H9 (cell line): Measurements from ENCODE around the gene KCNMB2. TPM values are rescaled to one million over a fixed set of nuclear protein-coding genes. Genes with fewer than 3 reads are reported as not detected.

ENCODE experiments used
- DNase-seq: peaks from one replicate; pipeline ENCODE4 v3.0.0-alpha.2; 2017
- H2AFZ ChIP-seq: one replicate; pipeline ENCODE4 v1.6.1; 2013; ENCODE audit warnings: mild to moderate bottlenecking, low read length, control low read depth, moderate library complexity
- H2AK5ac ChIP-seq: 2 replicates; pipeline ENCODE4 v1.6.1; 2013; ENCODE audit warnings: low read length, control low read depth, mixed read lengths; ENCODE audit not compliant: insufficient read length
- H2BK120ac ChIP-seq: one replicate; pipeline ENCODE4 v1.6.1; 2013; ENCODE audit warnings: low read depth, mild to moderate bottlenecking, low read length, control low read depth, inconsistent platforms; ENCODE audit not compliant: poor library complexity, severe bottlenecking
- H2BK12ac ChIP-seq: 2 replicates; pipeline ENCODE4 v1.6.1; 2013; ENCODE audit warnings: low read length, control low read depth, mixed read lengths, low read depth; ENCODE audit not compliant: insufficient read length
- H2BK15ac ChIP-seq: 2 replicates; pipeline ENCODE4 v1.6.1; 2013; ENCODE audit warnings: low read depth, low read length, control low read depth
- H2BK20ac ChIP-seq: one replicate; pipeline ENCODE4 v1.6.1; 2013; ENCODE audit warnings: low read depth, mild to moderate bottlenecking, low read length, control low read depth, inconsistent platforms; ENCODE audit not compliant: poor library complexity, severe bottlenecking
- H2BK5ac ChIP-seq: 2 replicates; pipeline ENCODE4 v1.6.1; 2013; ENCODE audit warnings: low read length, control low read depth, mixed read lengths; ENCODE audit not compliant: insufficient read length
- H3K14ac ChIP-seq: 2 replicates; pipeline ENCODE4 v1.6.1; 2013; ENCODE audit warnings: low read length, control low read depth; ENCODE audit not compliant: insufficient read depth
- H3K18ac ChIP-seq: 2 replicates; pipeline ENCODE4 v1.6.1; 2013; ENCODE audit warnings: low read depth, mild to moderate bottlenecking, mixed read lengths, low read length, control low read depth; ENCODE audit not compliant: insufficient read length
- H3K23ac ChIP-seq: 2 replicates; pipeline ENCODE4 v1.6.1; 2013; ENCODE audit warnings: low read length, control low read depth, mixed read lengths, low read depth; ENCODE audit not compliant: insufficient read length
- H3K23me2 ChIP-seq: 2 replicates; pipeline ENCODE4 v1.6.1; 2013; ENCODE audit warnings: low read depth, mild to moderate bottlenecking, mixed read lengths, low read length, control low read depth; ENCODE audit not compliant: insufficient read length, poor library complexity, severe bottlenecking
- H3K27ac ChIP-seq: 2 replicates; pipeline ENCODE4 v1.5.1; 2013; ENCODE audit warnings: low read length, control low read depth, mixed read lengths, low read depth; ENCODE audit not compliant: insufficient read length
- H3K27me3 ChIP-seq: 2 replicates; pipeline ENCODE4 v1.6.1; 2013; ENCODE audit warnings: low read length, control low read depth, inconsistent platforms; ENCODE audit not compliant: insufficient read depth
- H3K4ac ChIP-seq: 2 replicates; pipeline ENCODE4 v1.6.1; 2013; ENCODE audit warnings: low read depth, mild to moderate bottlenecking, control low read depth, inconsistent platforms, low read length, moderate library complexity
- H3K4me1 ChIP-seq: 2 replicates; pipeline ENCODE4 v1.6.1; 2013; ENCODE audit warnings: low read length, control low read depth, inconsistent platforms; ENCODE audit not compliant: insufficient read depth
- H3K4me2 ChIP-seq: 2 replicates; pipeline ENCODE4 v1.6.1; 2013; ENCODE audit warnings: low read length, control low read depth, mixed read lengths; ENCODE audit not compliant: insufficient read length, insufficient read depth
- H3K56ac ChIP-seq: 2 replicates; pipeline ENCODE4 v1.6.1; 2013; ENCODE audit warnings: low read depth, mild to moderate bottlenecking, mixed read lengths, low read length, control low read depth; ENCODE audit not compliant: insufficient read length
- H3K79me1 ChIP-seq: 2 replicates; pipeline ENCODE4 v1.6.1; 2013; ENCODE audit warnings: low read depth, mild to moderate bottlenecking, moderate library complexity, low read length, control low read depth, inconsistent platforms; ENCODE audit not compliant: insufficient read depth, poor library complexity, severe bottlenecking
- H3K79me2 ChIP-seq: 2 replicates; pipeline ENCODE4 v1.6.1; 2013; ENCODE audit warnings: low read length, control low read depth, inconsistent platforms; ENCODE audit not compliant: insufficient read depth
- H3K9ac ChIP-seq: 2 replicates; pipeline ENCODE4 v1.6.1; 2013; ENCODE audit warnings: low read length, control low read depth, mixed read lengths; ENCODE audit not compliant: insufficient read length; ENCODE audit errors: extremely low read depth
- H3K9me3 ChIP-seq: one replicate; pipeline ENCODE4 v1.6.1; 2013; ENCODE audit warnings: low read depth, low read length, inconsistent platforms; ENCODE audit not compliant: control insufficient read depth
- H3T11ph ChIP-seq: one replicate; pipeline ENCODE4 v1.6.1; 2013; ENCODE audit warnings: mild to moderate bottlenecking, low read length, control low read depth, inconsistent platforms
- H4K20me1 ChIP-seq: one replicate; pipeline ENCODE4 v1.6.1; 2013; ENCODE audit not compliant: control insufficient read depth, insufficient read length, insufficient read depth
- H4K5ac ChIP-seq: 2 replicates; pipeline ENCODE4 v1.6.1; 2013; ENCODE audit warnings: low read depth, mild to moderate bottlenecking, mixed read lengths, low read length, control low read depth; ENCODE audit not compliant: insufficient read length
- H4K8ac ChIP-seq: replicated peaks from 2 replicates; pipeline ENCODE4 v1.6.1; 2013; ENCODE audit warnings: low read length, control low read depth, mixed read lengths, low read depth; ENCODE audit not compliant: insufficient read length
- H4K91ac ChIP-seq: 2 replicates; pipeline ENCODE4 v1.6.1; 2013; ENCODE audit warnings: low read depth, mild to moderate bottlenecking, moderate library complexity, mixed read lengths, low read length, control low read depth; ENCODE audit not compliant: insufficient read length
- H3K27ac Mint-ChIP-seq, 3 experiments: 2 replicates in 2 of 3; 3 replicates in 1 of 3; pipeline ENCODE4 v1.8.0; 2020 to 2021; ENCODE audit warnings: mixed read lengths in 3 of 3, mild to moderate bottlenecking in 1 of 3, moderate library complexity in 1 of 3
- H3K27me3 Mint-ChIP-seq: 2 replicates; pipeline ENCODE4 v1.8.0; 2021; ENCODE audit warnings: low read depth, mild to moderate bottlenecking, moderate library complexity, mixed read lengths
- H3K36me3 Mint-ChIP-seq, 3 experiments: 2 replicates in 2 of 3; 3 replicates in 1 of 3; pipeline ENCODE4 v1.8.0; 2020 to 2021; ENCODE audit warnings: low read depth in 3 of 3, mixed read lengths in 3 of 3; ENCODE audit not compliant: insufficient read depth in 1 of 3
- H3K4me1 Mint-ChIP-seq, 2 experiments: 2 replicates each; pipeline ENCODE4 v1.8.0; 2020; ENCODE audit warnings: mixed read lengths in 2 of 2
- H3K4me3 Mint-ChIP-seq, 2 experiments: 2 replicates in 1 of 2; 3 replicates in 1 of 2; pipeline ENCODE4 v1.8.0; 2020 to 2021; ENCODE audit warnings: mild to moderate bottlenecking in 2 of 2, mixed read lengths in 2 of 2, moderate library complexity in 1 of 2
- H3K9me3 Mint-ChIP-seq, 2 experiments: 2 replicates in 1 of 2; 3 replicates in 1 of 2; pipeline ENCODE4 v1.8.0; 2020; ENCODE audit warnings: mild to moderate bottlenecking in 2 of 2, mixed read lengths in 2 of 2, moderate library complexity in 1 of 2
- WGBS: extraction: QIAGEN DNeasy Blood & Tissue Kit; methylation state at CpG from one replicate; pipeline ENCODE4 v1.1.7; 2013; ENCODE audit warnings: missing lambda C conversion rate, low lambda C conversion rate, mixed read lengths; ENCODE audit not compliant: insufficient read length; ENCODE audit errors: extremely low coverage; 5-methylcytosine and 5-hydroxymethylcytosine counted together
- total RNA-seq: library from RNA; stranded (reverse); gene quantifications from 2 replicates; pipeline ENCODE4 v1.2.1, GENCODE V29; 2021
- TF ChIP-seq, protein P1 (sequence below): fragments of 200-600 bp; sonication (generic); conservative IDR thresholded peaks from 3 replicates; pipeline ENCODE4 v1.8.0; 2021; ENCODE audit warnings: antibody characterized with exemption, mild to moderate bottlenecking

KCNMB2 gene
- total RNA-seq, 1 experiment from 2014 or later, result not detected

DNA sequence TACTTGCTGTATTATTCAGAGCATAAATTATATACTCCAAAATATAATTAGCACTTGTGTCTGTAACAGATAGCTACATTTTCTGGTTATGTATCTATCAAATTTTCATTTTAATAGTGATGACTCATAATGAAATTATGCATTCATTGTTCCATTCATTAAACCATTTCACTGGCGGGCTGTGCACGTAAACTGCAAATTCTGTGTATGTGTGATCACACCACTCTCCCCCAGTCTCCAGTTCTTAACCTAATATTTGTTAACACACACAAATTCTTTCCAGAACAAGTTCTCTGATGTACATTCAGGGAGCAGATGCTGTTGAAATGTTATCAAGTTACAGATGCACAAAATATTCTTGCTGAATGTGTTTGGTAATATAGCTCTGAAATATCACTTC is 3.8 kb upstream of the KCNMB2 start:
- H3K4me1 Mint-ChIP-seq, result peaks cover 26 to 31% of the 10 kb centered on the region in 2 experiments
- Histone ChIP-seq H3K4ac (no peak overlapping the region), H2AK5ac (no peak overlapping the region), H3K23ac (no peak overlapping the region), H2BK20ac (no peak overlapping the region), H3K4me1 (peaks cover 5% of the 10 kb centered on the region; the same call in 1 of the 2 replicates), H4K5ac (no peak overlapping the region), H2AFZ (no peak overlapping the region), H2BK15ac (no peak overlapping the region), H3T11ph (no peak overlapping the region), H3K27me3 (no peaks in the 10 kb centered on the region), H4K20me1 (no peaks in the 10 kb centered on the region), H3K9me3 (no peaks in the 10 kb centered on the region), H2BK12ac (no peak overlapping the region), H3K56ac (no peak overlapping the region), H3K4me2 (no peak overlapping the region), H3K23me2 (peaks cover 7% of the 10 kb centered on the region), H2BK120ac (no peak overlapping the region), H3K79me2 (no peaks in the 10 kb centered on the region), H4K8ac (no peak overlapping the region), H3K9ac (no peak overlapping the region), H3K18ac (no peak overlapping the region), H2BK5ac (no peak overlapping the region), H3K14ac (no peak overlapping the region), H4K91ac (no peak overlapping the region), H3K27ac (no peak overlapping the region), H3K79me1 (no peaks in the 10 kb centered on the region)
- TF ChIP-seq, protein P1, sequence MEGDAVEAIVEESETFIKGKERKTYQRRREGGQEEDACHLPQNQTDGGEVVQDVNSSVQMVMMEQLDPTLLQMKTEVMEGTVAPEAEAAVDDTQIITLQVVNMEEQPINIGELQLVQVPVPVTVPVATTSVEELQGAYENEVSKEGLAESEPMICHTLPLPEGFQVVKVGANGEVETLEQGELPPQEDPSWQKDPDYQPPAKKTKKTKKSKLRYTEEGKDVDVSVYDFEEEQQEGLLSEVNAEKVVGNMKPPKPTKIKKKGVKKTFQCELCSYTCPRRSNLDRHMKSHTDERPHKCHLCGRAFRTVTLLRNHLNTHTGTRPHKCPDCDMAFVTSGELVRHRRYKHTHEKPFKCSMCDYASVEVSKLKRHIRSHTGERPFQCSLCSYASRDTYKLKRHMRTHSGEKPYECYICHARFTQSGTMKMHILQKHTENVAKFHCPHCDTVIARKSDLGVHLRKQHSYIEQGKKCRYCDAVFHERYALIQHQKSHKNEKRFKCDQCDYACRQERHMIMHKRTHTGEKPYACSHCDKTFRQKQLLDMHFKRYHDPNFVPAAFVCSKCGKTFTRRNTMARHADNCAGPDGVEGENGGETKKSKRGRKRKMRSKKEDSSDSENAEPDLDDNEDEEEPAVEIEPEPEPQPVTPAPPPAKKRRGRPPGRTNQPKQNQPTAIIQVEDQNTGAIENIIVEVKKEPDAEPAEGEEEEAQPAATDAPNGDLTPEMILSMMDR, result no peak
- H3K27ac Mint-ChIP-seq, result no peak overlapping the region
- H3K4me3 Mint-ChIP-seq, result no peak overlapping the region
- H3K27me3 Mint-ChIP-seq, result peaks cover 6% of the 10 kb centered on the region
- no peak for DNase-seq
- H3K36me3 Mint-ChIP-seq, result peaks cover 0 to 8% (median 2%) of the 10 kb centered on the region in 3 experiments; a peak in 4 of 7 replicates
- WGBS, result no CpG with 5 or more reads among the region's 2 CpGs
- H3K9me3 Mint-ChIP-seq, result peaks cover 2 to 3% of the 10 kb centered on the region in 2 experiments; a peak in 3 of 5 replicates
